Right renal cortex interstitium (tissue), 3 donors: ENCODE results near the gene TXN. TPM values are rescaled to one million over a fixed set of nuclear protein-coding genes. Genes with fewer than 3 reads are reported as not detected.
"Not testable (repeated sequence)": the region's sequence is repeated elsewhere in the genome, so short reads cannot be mapped to it uniquely, and the experiment has no call there.

Source experiments
- DNase-seq, 3 donors: peaks; one replicate each; pipeline ENCODE4 v3.0.0-alpha.2; 2013; ENCODE audit warnings: low read depth in 3 of 3, low spot score in 2 of 3
- polyA plus RNA-seq, 3 donors: library from polyadenylated mRNA; unstranded; fragments of 120-200 nt; gene quantifications; one replicate each; pipeline ENCODE4 v1.2.1, GENCODE V29; 2013; ENCODE audit not compliant: insufficient read length in 3 of 3

TXN gene
- polyA plus RNA-seq, 3 donors = 242 to 274 (median 261) TPM

- DNase-seq = no peak
Observed at GRCh38 chr9:110257956-110258355, 1.6 kb upstream of the TXN start.

GRCh38 chr9:110257097-110257841 is 962 bp upstream of the TXN start:
- DNase-seq = no peak

- no peak for DNase-seq
Observed at GRCh38 chr9:110255463-110256379, 586 bp downstream of the TXN start.

- no peak for DNase-seq
Observed at GRCh38 chr9:110255034-110255462, 1.3 kb downstream of the TXN start.

GRCh38 chr9:110254500-110254899 is 1.8 kb downstream of the TXN start:
- DNase-seq = no peak

- DNase-seq = no peak
Observed at GRCh38 chr9:110252509-110253139, 3.7 kb downstream of the TXN start.

GRCh38 chr9:110251770-110252169 is 4.5 kb downstream of the TXN start:
- not testable (repeated sequence) for DNase-seq

GRCh38 chr9:110251212-110251611 is 5.1 kb downstream of the TXN start:
- DNase-seq = no peak

- DNase-seq = no peak
Observed at GRCh38 chr9:110249603-110250002, 6.7 kb downstream of the TXN start.

- DNase-seq = no peak
Observed at GRCh38 chr9:110248361-110248760, 7.9 kb downstream of the TXN start.

GRCh38 chr9:110246214-110246613 is 10.1 kb downstream of the TXN start:
- no peak for DNase-seq

GRCh38 chr9:110244616-110245015 is 11.7 kb downstream of the TXN start:
- DNase-seq = no peak

GRCh38 chr9:110241858-110242321 is 14.4 kb downstream of the TXN start:
- no peak for DNase-seq

- DNase-seq = no peak
Observed at GRCh38 chr9:110241260-110241857, 14.9 kb downstream of the TXN start.

GRCh38 chr9:110240198-110240597 is 16.1 kb downstream of the TXN start:
- no peak for DNase-seq

GRCh38 chr9:110228321-110228720 is 28.0 kb downstream of the TXN start:
- no peak for DNase-seq

GRCh38 chr9:110224583-110224982 is 31.7 kb downstream of the TXN start:
- no peak for DNase-seq

- DNase-seq = no peak
Observed at GRCh38 chr9:110220809-110221208, 35.5 kb downstream of the TXN start.

GRCh38 chr9:110217656-110218099 is 38.6 kb downstream of the TXN start:
- DNase-seq = no peak

GRCh38 chr9:110214586-110215355 is 41.5 kb downstream of the TXN start:
- DNase-seq = no peak
